HepG2 (cell line): ENCODE results near the gene TBX6. TPM values are rescaled to one million over a fixed set of nuclear protein-coding genes. Genes with fewer than 3 reads are reported as not detected.

Source experiments
- FOXA3 ChIP-seq: IDR thresholded peaks from 2 replicates; pipeline ENCODE4 v1.6.1; 2016; ENCODE audit warnings: missing genetic modification reagents, missing compliant biosample characterization
- HNRNPL ChIP-seq: fragments of 200-400 bp; formaldehyde crosslinking; IDR thresholded peaks from 2 replicates; pipeline ENCODE4 v1.6.1; 2017; ENCODE audit warnings: mild to moderate bottlenecking, low read depth, low read length
- MIER2 ChIP-seq: IDR thresholded peaks from 2 replicates; pipeline ENCODE4 v1.6.1; 2016; ENCODE audit warnings: missing biosample characterization, missing genetic modification reagents
- PAF1 ChIP-seq: IDR thresholded peaks from 2 replicates; pipeline ENCODE4 v1.6.1; 2016; ENCODE audit warnings: missing genetic modification reagents, missing compliant biosample characterization
- RNF2 ChIP-seq: fragments of 450-650 bp; conservative IDR thresholded peaks from 2 replicates; pipeline ENCODE4 v1.6.1; 2016; ENCODE audit warnings: low read depth
- RXRB ChIP-seq: IDR thresholded peaks from 2 replicates; pipeline ENCODE4 v1.6.1; 2016; ENCODE audit warnings: borderline replicate concordance, missing genetic modification reagents, missing compliant biosample characterization
- SP140L ChIP-seq: sonication (generic); formaldehyde crosslinking; IDR thresholded peaks from 2 replicates; pipeline ENCODE4 v1.4.0; 2020; ENCODE audit warnings: missing genetic modification reagents, borderline replicate concordance
- ZNF407 ChIP-seq: sonication (generic); formaldehyde crosslinking; IDR thresholded peaks from one replicate; pipeline ENCODE4 v1.5.1; 2020; ENCODE audit warnings: mild to moderate bottlenecking, missing genetic modification reagents; ENCODE audit errors: not compliant biosample characterization
- ZNF569 ChIP-seq: sonication (generic); formaldehyde crosslinking; IDR thresholded peaks from 2 replicates; pipeline ENCODE4 v1.5.0; 2020; ENCODE audit warnings: mild to moderate bottlenecking, missing genetic modification reagents, moderate library complexity, borderline replicate concordance
- ZNF790 ChIP-seq: sonication (generic); formaldehyde crosslinking; IDR thresholded peaks from 2 replicates; pipeline ENCODE4 v1.8.0; 2022; ENCODE audit warnings: missing genetic modification reagents, mild to moderate bottlenecking, borderline replicate concordance
- polyA plus RNA-seq, 8 experiments: library from polyadenylated mRNA; depleted of rRNA in 3 of 8; stranded (reverse) in 7 of 8; unstranded in 1 of 8; fragments of >200 nt; fragmentation: Illumina TruSeq in 4 of 8; extraction: Trizol in 4 of 8; gene quantifications; 2 replicates each; pipeline versions ENCODE4 v1.2.1 to v1.2.3, GENCODE V29; 2011 to 2016; ENCODE audit warnings: low read depth in 4 of 8, missing spikeins in 1 of 8, mixed read lengths in 1 of 8; ENCODE audit not compliant: insufficient read depth in 1 of 8
- total RNA-seq, 5 experiments: library from RNA; depleted of rRNA; stranded (reverse); fragments of >200 nt; fragmentation: Illumina TruSeq; extraction: Trizol; gene quantifications; 2 replicates each; pipeline ENCODE4 v1.2.3, GENCODE V29; 2016; ENCODE audit warnings: low read depth in 1 of 5
- TF ChIP-seq, protein P1 (sequence below), 2 experiments: sonication (generic) in 1 of 2; formaldehyde crosslinking in 1 of 2; IDR thresholded peaks; 2 replicates each; pipeline versions ENCODE4 v1.6.1 to v1.9.0; 2014 to 2022; ENCODE audit warnings: antibody characterized with exemption in 1 of 2, borderline replicate concordance in 1 of 2, inconsistent platforms in 1 of 2, low read depth in 1 of 2, missing genetic modification reagents in 1 of 2

TBX6 gene
- total and polyA plus RNA-seq, 2 of the 13 experiments (the other 11 are each of a cell fraction or from before 2014, with no cell fraction given): 0.24 to 0.42 TPM

GRCh38 chr16:30065102-30065942 lies 26.4 kb downstream of the TBX6 start, which contains the start of gene ALDOA (continued):
- TF ChIP-seq PAF1 (CRISPR knock-in tag): 0 out of 2 replicates have a peak, but pooled peaks have one; percentile 63
- no peak for TF ChIP-seq SP140L
- TF ChIP-seq RXRB: peak; percentile 82
- peak; percentile 75 for TF ChIP-seq ZNF407 (CRISPR knock-in tag)
- peak; percentile 61 for TF ChIP-seq FOXA3 (CRISPR knock-in tag)
- TF ChIP-seq RNF2: peak; percentile 98
- TF ChIP-seq ZNF790 (CRISPR knock-in tag): no peak; the same call in none of the 2 replicates
- TF ChIP-seq, protein P1, sequence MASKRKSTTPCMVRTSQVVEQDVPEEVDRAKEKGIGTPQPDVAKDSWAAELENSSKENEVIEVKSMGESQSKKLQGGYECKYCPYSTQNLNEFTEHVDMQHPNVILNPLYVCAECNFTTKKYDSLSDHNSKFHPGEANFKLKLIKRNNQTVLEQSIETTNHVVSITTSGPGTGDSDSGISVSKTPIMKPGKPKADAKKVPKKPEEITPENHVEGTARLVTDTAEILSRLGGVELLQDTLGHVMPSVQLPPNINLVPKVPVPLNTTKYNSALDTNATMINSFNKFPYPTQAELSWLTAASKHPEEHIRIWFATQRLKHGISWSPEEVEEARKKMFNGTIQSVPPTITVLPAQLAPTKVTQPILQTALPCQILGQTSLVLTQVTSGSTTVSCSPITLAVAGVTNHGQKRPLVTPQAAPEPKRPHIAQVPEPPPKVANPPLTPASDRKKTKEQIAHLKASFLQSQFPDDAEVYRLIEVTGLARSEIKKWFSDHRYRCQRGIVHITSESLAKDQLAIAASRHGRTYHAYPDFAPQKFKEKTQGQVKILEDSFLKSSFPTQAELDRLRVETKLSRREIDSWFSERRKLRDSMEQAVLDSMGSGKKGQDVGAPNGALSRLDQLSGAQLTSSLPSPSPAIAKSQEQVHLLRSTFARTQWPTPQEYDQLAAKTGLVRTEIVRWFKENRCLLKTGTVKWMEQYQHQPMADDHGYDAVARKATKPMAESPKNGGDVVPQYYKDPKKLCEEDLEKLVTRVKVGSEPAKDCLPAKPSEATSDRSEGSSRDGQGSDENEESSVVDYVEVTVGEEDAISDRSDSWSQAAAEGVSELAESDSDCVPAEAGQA (IDR thresholded peaks at IDR 0.05; ENCODE audit: low read depth): peak; percentile 64
- TF ChIP-seq, protein P1 (CRISPR knock-in tag; IDR thresholded peaks at IDR 0.05; ENCODE audit: borderline replicate concordance): peak; percentile 92
- peak; percentile 82 for TF ChIP-seq MIER2
- TF ChIP-seq HNRNPL: peak; percentile 60
- no peak for TF ChIP-seq ZNF569 (CRISPR knock-in tag)
